Neutrophil (primary cell): ENCODE results near the gene CNDP2.

Source experiments
- H3K27ac ChIP-seq: fragments of 200-600 bp; sonication (generic); 2 replicates; pipeline ENCODE4 v1.5.1; 2016; ENCODE audit warnings: mild to moderate bottlenecking, moderate library complexity
- H3K27me3 ChIP-seq: fragments of 200-600 bp; sonication (generic); 2 replicates; pipeline ENCODE4 v1.6.0; 2016; ENCODE audit warnings: mild to moderate bottlenecking
- H3K36me3 ChIP-seq: fragments of 200-600 bp; sonication (generic); 2 replicates; pipeline ENCODE4 v1.5.1; 2017
- H3K4me1 ChIP-seq, 2 experiments: fragments of 200-600 bp in 1 of 2; sonication (generic) in 1 of 2; 1 replicate in 1 of 2; 2 replicates in 1 of 2; pipeline versions ENCODE4 v1.5.1 to v1.6.1; 2013 to 2016; ENCODE audit warnings: low read depth in 1 of 2, low read length in 1 of 2, mild to moderate bottlenecking in 1 of 2, moderate library complexity in 1 of 2; ENCODE audit not compliant: control insufficient read depth in 1 of 2, insufficient read depth in 1 of 2
- H3K4me3 ChIP-seq, 2 experiments: fragments of 200-600 bp in 1 of 2; sonication (generic) in 1 of 2; 1 replicate in 1 of 2; 2 replicates in 1 of 2; pipeline ENCODE4 v1.5.1; 2013 to 2016; ENCODE audit warnings: low read depth in 1 of 2, low read length in 1 of 2, mild to moderate bottlenecking in 1 of 2, moderate library complexity in 1 of 2
- H3K9me3 ChIP-seq: fragments of 200-600 bp; sonication (generic); 2 replicates; pipeline ENCODE4 v1.5.1; 2016
- CTCF ChIP-seq: fragments of 200-600 bp; sonication (generic); IDR thresholded peaks from 2 replicates; pipeline ENCODE4 v1.5.1; 2016; ENCODE audit warnings: antibody characterized with exemption

CNDP2 gene

GRCh38 chr18:74453016-74453566 lies 43.1 kb upstream of the CNDP2 start:
- Histone ChIP-seq H3K4me3 (no peak overlapping the region), H3K36me3 (no peaks in the 10 kb centered on the region), H3K9me3 (no peaks in the 10 kb centered on the region), H3K4me1 (no peaks in the 10 kb centered on the region), H3K27me3 (peaks cover 65% of the 10 kb centered on the region), H3K27ac (no peak overlapping the region)
- TF ChIP-seq CTCF: no peak

- no peak overlapping the region for H3K27ac ChIP-seq
- H3K4me1 ChIP-seq: no peaks in the 10 kb centered on the region
- H3K9me3 ChIP-seq: no peaks in the 10 kb centered on the region
- peaks cover 71% of the 10 kb centered on the region for H3K27me3 ChIP-seq
- TF ChIP-seq CTCF: no peak
- no peaks in the 10 kb centered on the region for H3K36me3 ChIP-seq
- no peak overlapping the region for H3K4me3 ChIP-seq
Measured at GRCh38 chr18:74453642-74454198, 42.4 kb upstream of the CNDP2 start.

GRCh38 chr18:74454279-74454751 lies 41.8 kb upstream of the CNDP2 start:
- peaks cover 77% of the 10 kb centered on the region for H3K27me3 ChIP-seq
- no peaks in the 10 kb centered on the region for H3K9me3 ChIP-seq
- H3K4me3 ChIP-seq: no peak overlapping the region
- no peaks in the 10 kb centered on the region for H3K4me1 ChIP-seq
- TF ChIP-seq CTCF: no peak
- no peak overlapping the region for H3K27ac ChIP-seq
- no peaks in the 10 kb centered on the region for H3K36me3 ChIP-seq

GRCh38 chr18:74455386-74455785 lies 40.8 kb upstream of the CNDP2 start:
- H3K4me1 ChIP-seq: no peaks in the 10 kb centered on the region
- no peaks in the 10 kb centered on the region for H3K9me3 ChIP-seq
- no peak overlapping the region for H3K4me3 ChIP-seq
- no peak overlapping the region for H3K27ac ChIP-seq
- no peak for TF ChIP-seq CTCF
- H3K27me3 ChIP-seq: peaks cover 85% of the 10 kb centered on the region
- no peaks in the 10 kb centered on the region for H3K36me3 ChIP-seq

GRCh38 chr18:74456017-74456348 lies 40.2 kb upstream of the CNDP2 start:
- H3K27me3 ChIP-seq: peaks cover 91% of the 10 kb centered on the region

More at GRCh38 chr18:74456017-74456348, 40.2 kb upstream of the CNDP2 start:
- Histone ChIP-seq H3K9me3 (no peaks in the 10 kb centered on the region), H3K4me1 (no peaks in the 10 kb centered on the region), H3K27ac (no peak overlapping the region), H3K36me3 (no peaks in the 10 kb centered on the region), H3K4me3 (no peak overlapping the region)
- TF ChIP-seq CTCF: no peak
